ENCODE measurements around the gene SPECC1. TPM values are rescaled to one million over a fixed set of nuclear protein-coding genes. Genes with fewer than 3 reads are reported as not detected.

Gene SPECC1
- total RNA-seq, 1 donor from 2014 or later = 65.7 TPM

DNA sequence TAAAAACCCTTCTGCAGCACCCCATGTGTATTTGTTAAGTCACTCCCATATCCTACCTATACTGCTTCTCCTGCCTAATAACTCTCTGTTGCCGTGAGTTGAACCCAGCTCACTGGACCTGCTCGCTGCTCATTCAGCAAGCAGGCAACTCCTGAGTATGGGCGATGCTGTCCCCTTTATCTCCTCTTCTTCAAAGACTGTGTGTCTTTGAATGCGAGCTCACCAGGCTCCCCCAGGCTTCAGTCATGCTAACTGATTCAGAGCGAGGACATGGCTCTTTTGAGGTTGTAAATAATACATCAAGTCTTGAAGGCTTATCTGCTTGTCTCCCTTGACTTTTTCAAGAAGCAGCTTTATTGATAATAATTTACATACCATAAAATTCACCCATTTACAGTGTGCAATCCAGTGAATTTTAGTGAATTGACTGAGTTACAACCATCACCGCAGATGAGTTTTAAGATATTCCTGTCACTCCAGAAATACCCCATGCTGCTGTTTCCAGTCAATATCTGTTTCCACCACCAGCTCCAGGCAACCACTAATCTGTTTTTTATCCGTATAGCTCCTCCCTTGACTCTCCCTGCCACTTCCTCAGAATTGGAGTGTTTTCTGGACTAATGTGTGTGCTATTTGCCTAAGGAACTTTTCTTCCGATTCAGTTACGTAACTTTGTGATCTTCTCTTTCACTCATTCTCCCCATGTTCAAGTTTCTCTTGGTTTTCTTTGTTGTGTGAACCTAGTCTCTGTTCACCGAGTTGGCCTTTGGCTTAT lies 132.2 kb downstream of the SPECC1 start:
- no peak overlapping the region for H3K4me3 Mint-ChIP-seq (ENCODE audit: unreplicated experiment)
- H3K4me1 Mint-ChIP-seq (ENCODE audit: unreplicated experiment) = no peaks in the 10 kb centered on the region
- no peaks in the 10 kb centered on the region for H3K9me3 Mint-ChIP-seq (ENCODE audit: unreplicated experiment)
- H3K27me3 Mint-ChIP-seq (ENCODE audit: unreplicated experiment) = peaks cover under 1% of the 10 kb centered on the region
- TF ChIP-seq, protein P1, sequence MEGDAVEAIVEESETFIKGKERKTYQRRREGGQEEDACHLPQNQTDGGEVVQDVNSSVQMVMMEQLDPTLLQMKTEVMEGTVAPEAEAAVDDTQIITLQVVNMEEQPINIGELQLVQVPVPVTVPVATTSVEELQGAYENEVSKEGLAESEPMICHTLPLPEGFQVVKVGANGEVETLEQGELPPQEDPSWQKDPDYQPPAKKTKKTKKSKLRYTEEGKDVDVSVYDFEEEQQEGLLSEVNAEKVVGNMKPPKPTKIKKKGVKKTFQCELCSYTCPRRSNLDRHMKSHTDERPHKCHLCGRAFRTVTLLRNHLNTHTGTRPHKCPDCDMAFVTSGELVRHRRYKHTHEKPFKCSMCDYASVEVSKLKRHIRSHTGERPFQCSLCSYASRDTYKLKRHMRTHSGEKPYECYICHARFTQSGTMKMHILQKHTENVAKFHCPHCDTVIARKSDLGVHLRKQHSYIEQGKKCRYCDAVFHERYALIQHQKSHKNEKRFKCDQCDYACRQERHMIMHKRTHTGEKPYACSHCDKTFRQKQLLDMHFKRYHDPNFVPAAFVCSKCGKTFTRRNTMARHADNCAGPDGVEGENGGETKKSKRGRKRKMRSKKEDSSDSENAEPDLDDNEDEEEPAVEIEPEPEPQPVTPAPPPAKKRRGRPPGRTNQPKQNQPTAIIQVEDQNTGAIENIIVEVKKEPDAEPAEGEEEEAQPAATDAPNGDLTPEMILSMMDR (IDR thresholded peaks at IDR 0.05; ENCODE audit: unreplicated experiment) = no peak
- DNase-seq (ENCODE audit: low spot score) = no peak
- H3K27ac Mint-ChIP-seq (ENCODE audit: unreplicated experiment) = no peak overlapping the region
- no peaks in the 10 kb centered on the region for H3K36me3 Mint-ChIP-seq (ENCODE audit: low read depth, unreplicated experiment)

DNA sequence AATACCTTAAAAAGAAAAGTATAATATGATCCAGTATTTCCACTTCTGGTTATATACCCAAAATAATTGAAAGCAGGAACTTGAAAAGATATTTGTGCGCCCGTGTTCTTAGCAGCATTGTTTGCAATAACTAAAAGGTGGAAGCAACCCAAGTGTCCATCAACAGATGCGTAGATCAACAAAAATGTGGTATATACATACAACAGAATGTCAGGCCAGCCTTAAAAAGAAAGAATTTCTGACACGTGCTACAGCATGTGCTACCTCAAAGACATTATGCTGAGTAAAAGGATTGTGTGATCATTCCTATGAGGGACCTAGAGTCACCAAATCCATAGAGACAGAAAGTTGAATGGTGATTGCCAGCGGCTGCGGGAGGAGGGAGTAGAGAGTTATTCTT lies 133.1 kb downstream of the SPECC1 start:
- Mint-ChIP-seq H3K36me3 (ENCODE audit: low read depth, unreplicated experiment) (no peaks in the 10 kb centered on the region), H3K27me3 (ENCODE audit: unreplicated experiment) (peaks cover 2% of the 10 kb centered on the region), H3K4me3 (ENCODE audit: unreplicated experiment) (no peak overlapping the region), H3K9me3 (ENCODE audit: unreplicated experiment) (no peaks in the 10 kb centered on the region), H3K27ac (ENCODE audit: unreplicated experiment) (no peak overlapping the region), H3K4me1 (ENCODE audit: unreplicated experiment) (no peaks in the 10 kb centered on the region)
- TF ChIP-seq, protein P1 (IDR thresholded peaks at IDR 0.05; ENCODE audit: unreplicated experiment) = no peak
- DNase-seq (ENCODE audit: low spot score) = no peak

DNA sequence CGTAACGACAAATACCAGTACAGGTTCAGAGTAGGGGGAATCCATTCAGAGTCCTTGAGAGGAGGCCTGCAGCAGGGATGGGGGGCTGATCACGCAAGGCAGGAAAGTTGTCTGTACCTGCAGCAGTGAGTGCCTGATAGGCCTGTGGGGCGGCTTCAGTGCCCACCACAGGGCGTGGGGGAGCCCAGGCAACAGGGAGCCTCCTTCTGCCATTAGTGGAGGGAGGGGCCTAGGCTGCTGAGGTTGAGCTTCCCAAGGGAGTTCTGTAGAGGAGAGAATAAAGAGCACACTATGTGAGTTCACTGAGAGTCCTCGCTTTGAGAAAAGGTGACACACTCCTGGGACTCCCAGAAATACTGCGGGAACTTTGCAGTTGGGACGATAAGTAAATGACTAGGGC lies 134.6 kb downstream of the SPECC1 start:
- Mint-ChIP-seq H3K27me3 (ENCODE audit: unreplicated experiment) (peaks cover 2% of the 10 kb centered on the region), H3K4me3 (ENCODE audit: unreplicated experiment) (no peak overlapping the region), H3K4me1 (ENCODE audit: unreplicated experiment) (no peaks in the 10 kb centered on the region), H3K36me3 (ENCODE audit: low read depth, unreplicated experiment) (no peaks in the 10 kb centered on the region), H3K9me3 (ENCODE audit: unreplicated experiment) (no peaks in the 10 kb centered on the region), H3K27ac (ENCODE audit: unreplicated experiment) (no peak overlapping the region)
- TF ChIP-seq, protein P1 (IDR thresholded peaks at IDR 0.05; ENCODE audit: unreplicated experiment) = no peak
- no peak for DNase-seq (ENCODE audit: low spot score)

DNA sequence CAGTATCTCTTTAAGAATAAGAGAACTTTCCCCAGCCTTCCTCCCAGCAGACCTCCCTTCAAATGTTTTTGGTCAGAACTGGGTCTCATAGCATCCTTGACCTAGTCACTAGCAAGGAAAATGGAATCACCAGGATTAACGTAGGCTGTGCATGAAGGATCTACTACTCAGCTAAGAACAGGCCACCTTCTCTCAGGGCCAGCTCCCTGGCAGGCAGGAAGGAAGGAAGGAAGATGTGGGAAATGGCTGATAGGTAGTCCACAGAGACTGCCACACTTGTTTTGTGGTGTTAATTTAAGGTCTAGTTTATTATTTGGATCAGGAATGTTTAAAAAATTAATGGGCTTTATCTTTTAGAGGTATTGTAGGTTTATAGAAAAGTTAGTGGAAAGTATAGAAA lies 136.4 kb downstream of the SPECC1 start:
- Mint-ChIP-seq H3K36me3 (ENCODE audit: low read depth, unreplicated experiment) (no peaks in the 10 kb centered on the region), H3K4me1 (ENCODE audit: unreplicated experiment) (no peaks in the 10 kb centered on the region), H3K27ac (ENCODE audit: unreplicated experiment) (no peak overlapping the region), H3K9me3 (ENCODE audit: unreplicated experiment) (no peaks in the 10 kb centered on the region), H3K27me3 (ENCODE audit: unreplicated experiment) (peaks cover 2% of the 10 kb centered on the region), H3K4me3 (ENCODE audit: unreplicated experiment) (no peak overlapping the region)
- DNase-seq (ENCODE audit: low spot score) = no peak
- TF ChIP-seq, protein P1 (IDR thresholded peaks at IDR 0.05; ENCODE audit: unreplicated experiment) = no peak

DNA sequence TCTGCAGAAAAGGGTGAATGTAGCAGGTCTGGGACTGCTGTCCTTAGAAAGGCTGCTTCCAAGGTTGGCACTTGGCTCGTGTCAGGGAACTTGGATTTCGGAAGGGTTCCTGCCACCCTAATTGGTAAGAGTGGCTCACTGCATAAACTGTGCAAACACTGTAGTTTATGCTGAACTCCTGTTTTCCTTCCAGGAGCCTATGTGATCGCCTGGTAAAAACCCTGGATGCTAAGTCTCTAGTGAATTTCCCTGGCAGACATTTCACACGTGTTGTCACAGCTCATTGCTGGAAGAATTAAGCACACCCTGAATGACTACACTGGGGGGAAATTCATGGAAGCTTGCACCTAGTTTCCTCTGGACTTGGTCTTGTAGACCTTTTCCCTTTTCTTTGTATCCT lies 140.1 kb downstream of the SPECC1 start:
- H3K4me1 Mint-ChIP-seq (ENCODE audit: unreplicated experiment) = no peaks in the 10 kb centered on the region
- no peak for DNase-seq (ENCODE audit: low spot score)
- no peaks in the 10 kb centered on the region for H3K36me3 Mint-ChIP-seq (ENCODE audit: low read depth, unreplicated experiment)
- no peaks in the 10 kb centered on the region for H3K9me3 Mint-ChIP-seq (ENCODE audit: unreplicated experiment)
- H3K4me3 Mint-ChIP-seq (ENCODE audit: unreplicated experiment) = no peak overlapping the region
- no peak overlapping the region for H3K27ac Mint-ChIP-seq (ENCODE audit: unreplicated experiment)
- TF ChIP-seq, protein P1 (IDR thresholded peaks at IDR 0.05; ENCODE audit: unreplicated experiment) = no peak
- peaks cover 2% of the 10 kb centered on the region for H3K27me3 Mint-ChIP-seq (ENCODE audit: unreplicated experiment)

All from endothelial cell (in vitro differentiated cells).